Measurements from ENCODE around the gene ADAMTS4. TPM values are rescaled to one million over a fixed set of nuclear protein-coding genes. Genes with fewer than 3 reads are reported as not detected.

The ADAMTS4 gene
- total RNA-seq, 1 donor = 3.1 TPM

DNA sequence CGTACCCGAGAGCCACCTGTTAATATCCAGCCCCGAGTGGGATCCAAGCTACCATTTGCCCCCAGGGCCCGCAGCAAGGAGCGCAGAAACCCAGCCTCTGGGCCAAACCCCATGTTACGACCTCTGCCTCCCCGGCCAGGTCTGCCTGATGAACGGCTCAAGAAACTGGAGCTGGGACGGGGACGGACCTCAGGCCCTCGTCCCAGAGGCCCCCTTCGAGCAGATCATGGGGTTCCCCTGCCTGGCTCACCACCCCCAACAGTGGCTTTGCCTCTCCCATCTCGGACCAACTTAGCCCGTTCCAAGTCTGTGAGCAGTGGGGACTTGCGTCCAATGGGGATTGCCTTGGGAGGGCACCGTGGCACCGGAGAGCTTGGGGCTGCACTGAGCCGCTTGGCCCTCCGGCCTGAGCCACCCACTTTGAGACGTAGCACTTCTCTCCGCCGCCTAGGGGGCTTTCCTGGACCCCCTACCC, 38.1 kb downstream of the ADAMTS4 start:
- no peak for DNase-seq (ENCODE audit: low read depth)
- no peak for TF ChIP-seq CTCF (IDR thresholded peaks at IDR 0.05; ENCODE audit: insufficient read depth, low read length)
- H3K4me3 ChIP-seq (ENCODE audit: low read depth, low read length) = peak overlapping the region; percentile 10

- H3K4me3 ChIP-seq (ENCODE audit: low read depth, low read length) = peak overlapping the region; percentile 91
- TF ChIP-seq CTCF (IDR thresholded peaks at IDR 0.05; ENCODE audit: insufficient read depth, low read length) = no peak
- DNase-seq (ENCODE audit: low read depth) = no peak
Measured at GRCh38 chr1:161159913-161160243, 39.0 kb downstream of the ADAMTS4 start.

DNA sequence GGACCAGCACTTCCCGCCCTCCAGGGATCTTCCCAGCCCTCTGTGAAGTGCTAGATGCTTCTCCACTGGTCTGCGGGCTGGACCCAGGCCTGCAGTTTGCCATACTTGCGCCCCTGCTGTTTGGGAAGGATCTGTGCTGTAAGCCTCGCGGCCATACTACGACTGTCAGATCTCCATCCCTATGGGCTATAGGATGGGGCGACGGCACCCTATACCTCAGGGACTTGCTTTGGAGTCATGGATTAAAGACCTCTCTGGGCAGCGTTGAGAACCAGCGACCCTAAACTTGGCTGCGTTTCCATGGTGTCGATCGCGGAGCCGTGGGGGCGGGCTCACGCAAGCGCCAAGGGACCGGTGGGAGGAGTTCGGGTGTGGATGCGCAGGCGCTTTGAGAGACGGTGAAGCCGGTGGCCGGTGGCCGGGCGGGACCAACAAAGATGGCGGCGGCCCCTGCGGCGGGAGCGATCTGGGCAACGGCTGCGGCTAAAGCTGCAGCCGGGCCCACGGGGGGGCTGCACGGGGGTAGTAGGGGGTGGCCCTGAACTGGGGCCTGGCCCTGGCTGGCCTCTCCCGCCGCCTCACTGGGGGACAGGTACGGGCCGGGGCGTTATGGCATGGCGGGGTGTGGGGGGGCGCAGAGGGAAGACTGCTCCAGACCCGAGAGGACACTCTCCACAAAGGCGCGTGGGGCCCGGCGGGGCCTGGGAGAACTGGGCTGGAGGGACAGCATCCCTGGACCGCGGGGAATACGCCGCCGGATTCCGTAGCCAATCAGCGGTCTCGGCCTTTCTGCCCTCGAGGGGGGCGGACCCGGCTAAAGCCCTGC, 39.6 kb downstream of the ADAMTS4 start, which contains the start of gene USP21:
TSS of gene USP21 (plus strand) at position 414 of the 826 bp plus-strand sequence. CDS start 1,141 bp downstream, outside the sequence.
- TF ChIP-seq CTCF (IDR thresholded peaks at IDR 0.05; ENCODE audit: insufficient read depth, low read length) = peak; percentile 64
- peak within 1 kb of the TSS; percentile 91 for H3K4me3 ChIP-seq (ENCODE audit: low read depth, low read length)
- peak; percentile 87 for DNase-seq (ENCODE audit: low read depth)

DNA sequence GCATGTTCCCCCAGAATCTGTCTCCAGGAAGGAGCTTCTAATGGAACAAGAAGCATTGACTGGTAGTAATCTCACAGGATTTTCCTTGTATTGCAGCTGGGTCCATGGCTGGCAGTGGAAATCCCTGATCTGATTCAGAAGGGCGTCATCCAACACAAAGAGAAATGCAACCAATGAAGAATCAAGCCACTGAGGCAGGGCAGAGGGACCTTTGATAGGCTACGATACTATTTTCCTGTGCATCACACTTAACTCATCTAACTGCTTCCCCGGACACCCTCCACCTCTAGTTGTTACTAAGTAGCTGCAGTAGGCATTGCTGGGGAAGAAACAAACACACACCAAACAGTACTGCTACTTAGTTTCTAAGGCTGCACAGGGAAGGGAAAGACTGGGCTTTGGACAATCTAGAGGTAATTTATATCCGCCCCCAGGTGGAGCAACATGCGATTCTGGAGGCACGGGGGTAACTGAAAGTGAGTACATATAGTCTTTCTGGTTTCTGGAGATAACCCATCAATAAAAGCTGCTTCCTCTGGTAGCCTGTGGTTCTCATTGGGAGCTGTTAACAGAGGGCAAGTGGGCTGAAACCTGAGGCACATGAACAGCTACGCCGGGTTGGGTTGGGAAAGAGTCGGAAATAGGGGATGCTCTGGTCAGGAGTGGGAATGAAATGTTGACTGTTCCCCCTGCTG, 40.4 kb downstream of the ADAMTS4 start:
- TF ChIP-seq CTCF (IDR thresholded peaks at IDR 0.05; ENCODE audit: insufficient read depth, low read length) = no peak
- no peak for DNase-seq (ENCODE audit: low read depth)
- H3K4me3 ChIP-seq (ENCODE audit: low read depth, low read length) = peak overlapping the region; percentile 91

GRCh38 chr1:161157867-161158266, 41.0 kb downstream of the ADAMTS4 start:
- no peak for DNase-seq (ENCODE audit: low read depth)
- no peak for TF ChIP-seq CTCF (IDR thresholded peaks at IDR 0.05; ENCODE audit: insufficient read depth, low read length)
- H3K4me3 ChIP-seq (ENCODE audit: low read depth, low read length) = no peak overlapping the region

GRCh38 chr1:161153682-161154337, 45.0 kb downstream of the ADAMTS4 start, which contains the start of gene UFC1:
TSS of gene UFC1 (plus strand) at chr1:161153978. CDS start at chr1:161153998, 20 bp downstream.
- DNase-seq (ENCODE audit: low read depth) = peak; percentile 93
- TF ChIP-seq CTCF (IDR thresholded peaks at IDR 0.05; ENCODE audit: insufficient read depth, low read length) = no peak
- peak within 1 kb of the TSS; percentile 98 for H3K4me3 ChIP-seq (ENCODE audit: low read depth, low read length)

All from fibroblast of the aortic adventitia (primary cell).